Choroid plexus epithelial cell (primary cell): ENCODE data around the gene GPR143.
A peak's percentile ranks its signal among the peaks of the same experiment; 100 is the strongest.

ENCODE experiments used
- DNase-seq: peaks from one replicate; pipeline ENCODE4 v3.0.0-alpha.2; 2010; ENCODE audit warnings: low read depth
- H3K4me3 ChIP-seq: 2 replicates; pipeline ENCODE4 v1.5.1; 2011; ENCODE audit warnings: low read depth, mild to moderate bottlenecking, control low read depth, low read length, moderate library complexity
- CTCF ChIP-seq: conservative IDR thresholded peaks from 2 replicates; pipeline ENCODE4 v1.5.1; 2011; ENCODE audit warnings: low read depth, mild to moderate bottlenecking, control low read depth, inconsistent platforms, low read length, moderate library complexity

The GPR143 gene

GRCh38 chrX:9693307-9694001, 72.2 kb downstream of the GPR143 start:
- no peak for DNase-seq
- H3K4me3 ChIP-seq, result no peak overlapping the region
- no peak for TF ChIP-seq CTCF

- H3K4me3 ChIP-seq, result no peak overlapping the region
- no peak for DNase-seq
- TF ChIP-seq CTCF, result no peak
Measured at GRCh38 chrX:9690046-9690445, 75.6 kb downstream of the GPR143 start.

DNA sequence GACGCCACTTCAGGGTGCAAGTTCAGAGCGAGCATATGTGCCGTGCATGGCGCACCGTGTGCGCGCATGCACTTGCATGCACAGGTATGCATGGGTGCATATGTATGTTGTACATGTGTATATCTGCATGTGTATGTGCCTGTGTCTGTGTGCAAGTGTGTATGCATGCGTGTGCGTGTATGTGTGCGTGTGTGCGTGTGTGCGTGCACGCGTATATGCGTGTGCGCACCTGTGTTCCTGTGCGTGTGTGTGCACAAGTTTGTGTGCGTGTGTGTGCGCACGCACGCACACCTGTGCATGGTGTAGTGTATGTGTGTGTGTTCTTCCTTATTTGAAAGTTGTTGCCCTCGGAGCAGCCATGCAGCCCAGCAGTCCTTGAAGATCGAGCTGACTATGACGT, 76.8 kb downstream of the GPR143 start:
- H3K4me3 ChIP-seq, result no peak overlapping the region
- TF ChIP-seq CTCF, result no peak
- no peak for DNase-seq

DNA sequence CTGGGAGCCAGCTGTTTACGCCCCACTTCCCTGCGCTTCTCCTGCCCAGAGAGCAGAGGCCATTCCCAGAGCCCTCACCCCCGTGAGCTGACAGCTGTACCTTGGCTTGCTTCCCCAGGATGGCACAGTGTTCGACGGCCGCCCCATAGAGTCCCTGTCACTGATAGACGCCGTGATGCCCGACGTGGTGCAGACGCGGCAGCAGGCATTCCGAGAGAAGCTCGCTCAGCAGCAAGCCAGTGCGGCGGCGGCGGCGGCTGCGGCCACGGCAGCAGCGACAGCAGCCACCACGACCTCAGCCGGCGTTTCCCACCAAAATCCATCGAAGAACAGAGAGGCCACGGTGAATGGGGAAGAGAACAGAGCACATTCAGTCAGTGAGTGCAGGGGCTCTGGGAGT, 77.7 kb downstream of the GPR143 start:
- TF ChIP-seq CTCF, result no peak
- DNase-seq, result no peak
- H3K4me3 ChIP-seq, result no peak overlapping the region

DNA sequence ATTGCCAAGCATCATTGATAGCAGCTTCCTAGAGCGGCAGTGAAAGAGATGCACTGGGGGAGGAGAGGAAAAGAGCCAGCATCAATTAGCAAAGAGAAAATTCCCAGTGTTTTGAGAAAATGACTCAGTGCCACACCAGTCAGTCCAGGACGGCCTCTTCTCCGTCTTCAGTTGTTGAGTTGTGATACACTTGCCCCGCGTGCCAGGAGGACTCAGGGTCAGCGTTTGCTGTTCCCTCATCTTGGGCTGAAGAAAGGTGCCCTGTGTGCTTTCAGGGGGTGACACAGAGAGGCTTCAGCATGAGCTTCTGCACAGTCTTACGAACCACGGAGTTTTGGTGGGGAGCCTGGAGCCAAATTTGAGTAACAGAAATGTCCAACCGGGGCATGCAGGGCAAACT, 82.3 kb downstream of the GPR143 start:
- H3K4me3 ChIP-seq, result no peak overlapping the region
- no peak for TF ChIP-seq CTCF
- no peak for DNase-seq

- no peak overlapping the region for H3K4me3 ChIP-seq
- DNase-seq, result no peak
- TF ChIP-seq CTCF, result no peak
Measured at GRCh38 chrX:9682861-9683260, 82.8 kb downstream of the GPR143 start.

GRCh38 chrX:9682456-9682855, 83.2 kb downstream of the GPR143 start:
- peak; percentile 63 for TF ChIP-seq CTCF
- no peak overlapping the region for H3K4me3 ChIP-seq
- peak; percentile 72 for DNase-seq
